H9 (cell line): ENCODE data around the gene NEDD4L. TPM values are rescaled to one million over a fixed set of nuclear protein-coding genes. Genes with fewer than 3 reads are reported as not detected.

ENCODE experiments used
- DNase-seq: peaks from one replicate; pipeline ENCODE4 v3.0.0-alpha.2; 2017
- H2AFZ ChIP-seq: one replicate; pipeline ENCODE4 v1.6.1; 2013; ENCODE audit warnings: mild to moderate bottlenecking, low read length, control low read depth, moderate library complexity
- H2AK5ac ChIP-seq: 2 replicates; pipeline ENCODE4 v1.6.1; 2013; ENCODE audit warnings: low read length, control low read depth, mixed read lengths; ENCODE audit not compliant: insufficient read length
- H2BK120ac ChIP-seq: one replicate; pipeline ENCODE4 v1.6.1; 2013; ENCODE audit warnings: low read depth, mild to moderate bottlenecking, low read length, control low read depth, inconsistent platforms; ENCODE audit not compliant: poor library complexity, severe bottlenecking
- H2BK12ac ChIP-seq: 2 replicates; pipeline ENCODE4 v1.6.1; 2013; ENCODE audit warnings: low read length, control low read depth, mixed read lengths, low read depth; ENCODE audit not compliant: insufficient read length
- H2BK15ac ChIP-seq: 2 replicates; pipeline ENCODE4 v1.6.1; 2013; ENCODE audit warnings: low read depth, low read length, control low read depth
- H2BK20ac ChIP-seq: one replicate; pipeline ENCODE4 v1.6.1; 2013; ENCODE audit warnings: low read depth, mild to moderate bottlenecking, low read length, control low read depth, inconsistent platforms; ENCODE audit not compliant: poor library complexity, severe bottlenecking
- H2BK5ac ChIP-seq: 2 replicates; pipeline ENCODE4 v1.6.1; 2013; ENCODE audit warnings: low read length, control low read depth, mixed read lengths; ENCODE audit not compliant: insufficient read length
- H3K14ac ChIP-seq: 2 replicates; pipeline ENCODE4 v1.6.1; 2013; ENCODE audit warnings: low read length, control low read depth; ENCODE audit not compliant: insufficient read depth
- H3K18ac ChIP-seq: 2 replicates; pipeline ENCODE4 v1.6.1; 2013; ENCODE audit warnings: low read depth, mild to moderate bottlenecking, mixed read lengths, low read length, control low read depth; ENCODE audit not compliant: insufficient read length
- H3K23ac ChIP-seq: 2 replicates; pipeline ENCODE4 v1.6.1; 2013; ENCODE audit warnings: low read length, control low read depth, mixed read lengths, low read depth; ENCODE audit not compliant: insufficient read length
- H3K23me2 ChIP-seq: 2 replicates; pipeline ENCODE4 v1.6.1; 2013; ENCODE audit warnings: low read depth, mild to moderate bottlenecking, mixed read lengths, low read length, control low read depth; ENCODE audit not compliant: insufficient read length, poor library complexity, severe bottlenecking
- H3K27ac ChIP-seq: 2 replicates; pipeline ENCODE4 v1.5.1; 2013; ENCODE audit warnings: low read length, control low read depth, mixed read lengths, low read depth; ENCODE audit not compliant: insufficient read length
- H3K27me3 ChIP-seq: 2 replicates; pipeline ENCODE4 v1.6.1; 2013; ENCODE audit warnings: low read length, control low read depth, inconsistent platforms; ENCODE audit not compliant: insufficient read depth
- H3K4ac ChIP-seq: 2 replicates; pipeline ENCODE4 v1.6.1; 2013; ENCODE audit warnings: low read depth, mild to moderate bottlenecking, control low read depth, inconsistent platforms, low read length, moderate library complexity
- H3K4me1 ChIP-seq: 2 replicates; pipeline ENCODE4 v1.6.1; 2013; ENCODE audit warnings: low read length, control low read depth, inconsistent platforms; ENCODE audit not compliant: insufficient read depth
- H3K4me2 ChIP-seq: 2 replicates; pipeline ENCODE4 v1.6.1; 2013; ENCODE audit warnings: low read length, control low read depth, mixed read lengths; ENCODE audit not compliant: insufficient read length, insufficient read depth
- H3K56ac ChIP-seq: 2 replicates; pipeline ENCODE4 v1.6.1; 2013; ENCODE audit warnings: low read depth, mild to moderate bottlenecking, mixed read lengths, low read length, control low read depth; ENCODE audit not compliant: insufficient read length
- H3K79me1 ChIP-seq: 2 replicates; pipeline ENCODE4 v1.6.1; 2013; ENCODE audit warnings: low read depth, mild to moderate bottlenecking, moderate library complexity, low read length, control low read depth, inconsistent platforms; ENCODE audit not compliant: insufficient read depth, poor library complexity, severe bottlenecking
- H3K79me2 ChIP-seq: 2 replicates; pipeline ENCODE4 v1.6.1; 2013; ENCODE audit warnings: low read length, control low read depth, inconsistent platforms; ENCODE audit not compliant: insufficient read depth
- H3K9ac ChIP-seq: 2 replicates; pipeline ENCODE4 v1.6.1; 2013; ENCODE audit warnings: low read length, control low read depth, mixed read lengths; ENCODE audit not compliant: insufficient read length; ENCODE audit errors: extremely low read depth
- H3K9me3 ChIP-seq: one replicate; pipeline ENCODE4 v1.6.1; 2013; ENCODE audit warnings: low read depth, low read length, inconsistent platforms; ENCODE audit not compliant: control insufficient read depth
- H3T11ph ChIP-seq: one replicate; pipeline ENCODE4 v1.6.1; 2013; ENCODE audit warnings: mild to moderate bottlenecking, low read length, control low read depth, inconsistent platforms
- H4K20me1 ChIP-seq: one replicate; pipeline ENCODE4 v1.6.1; 2013; ENCODE audit not compliant: control insufficient read depth, insufficient read length, insufficient read depth
- H4K5ac ChIP-seq: 2 replicates; pipeline ENCODE4 v1.6.1; 2013; ENCODE audit warnings: low read depth, mild to moderate bottlenecking, mixed read lengths, low read length, control low read depth; ENCODE audit not compliant: insufficient read length
- H4K8ac ChIP-seq: replicated peaks from 2 replicates; pipeline ENCODE4 v1.6.1; 2013; ENCODE audit warnings: low read length, control low read depth, mixed read lengths, low read depth; ENCODE audit not compliant: insufficient read length
- H4K91ac ChIP-seq: 2 replicates; pipeline ENCODE4 v1.6.1; 2013; ENCODE audit warnings: low read depth, mild to moderate bottlenecking, moderate library complexity, mixed read lengths, low read length, control low read depth; ENCODE audit not compliant: insufficient read length
- H3K27ac Mint-ChIP-seq, 3 experiments: 2 replicates in 2 of 3; 3 replicates in 1 of 3; pipeline ENCODE4 v1.8.0; 2020 to 2021; ENCODE audit warnings: mixed read lengths in 3 of 3, mild to moderate bottlenecking in 1 of 3, moderate library complexity in 1 of 3
- H3K27me3 Mint-ChIP-seq: 2 replicates; pipeline ENCODE4 v1.8.0; 2021; ENCODE audit warnings: low read depth, mild to moderate bottlenecking, moderate library complexity, mixed read lengths
- H3K36me3 Mint-ChIP-seq, 3 experiments: 2 replicates in 2 of 3; 3 replicates in 1 of 3; pipeline ENCODE4 v1.8.0; 2020 to 2021; ENCODE audit warnings: low read depth in 3 of 3, mixed read lengths in 3 of 3; ENCODE audit not compliant: insufficient read depth in 1 of 3
- H3K4me1 Mint-ChIP-seq, 2 experiments: 2 replicates each; pipeline ENCODE4 v1.8.0; 2020; ENCODE audit warnings: mixed read lengths in 2 of 2
- H3K4me3 Mint-ChIP-seq, 2 experiments: 2 replicates in 1 of 2; 3 replicates in 1 of 2; pipeline ENCODE4 v1.8.0; 2020 to 2021; ENCODE audit warnings: mild to moderate bottlenecking in 2 of 2, mixed read lengths in 2 of 2, moderate library complexity in 1 of 2
- H3K9me3 Mint-ChIP-seq, 2 experiments: 2 replicates in 1 of 2; 3 replicates in 1 of 2; pipeline ENCODE4 v1.8.0; 2020; ENCODE audit warnings: mild to moderate bottlenecking in 2 of 2, mixed read lengths in 2 of 2, moderate library complexity in 1 of 2
- WGBS: extraction: QIAGEN DNeasy Blood & Tissue Kit; methylation state at CpG from one replicate; pipeline ENCODE4 v1.1.7; 2013; ENCODE audit warnings: missing lambda C conversion rate, low lambda C conversion rate, mixed read lengths; ENCODE audit not compliant: insufficient read length; ENCODE audit errors: extremely low coverage; 5-methylcytosine and 5-hydroxymethylcytosine counted together
- total RNA-seq: library from RNA; stranded (reverse); gene quantifications from 2 replicates; pipeline ENCODE4 v1.2.1, GENCODE V29; 2021
- TF ChIP-seq, protein P1 (sequence below): fragments of 200-600 bp; sonication (generic); conservative IDR thresholded peaks from 3 replicates; pipeline ENCODE4 v1.8.0; 2021; ENCODE audit warnings: antibody characterized with exemption, mild to moderate bottlenecking

The NEDD4L gene
- total RNA-seq, 1 experiment from 2014 or later: 76.3 TPM

DNA sequence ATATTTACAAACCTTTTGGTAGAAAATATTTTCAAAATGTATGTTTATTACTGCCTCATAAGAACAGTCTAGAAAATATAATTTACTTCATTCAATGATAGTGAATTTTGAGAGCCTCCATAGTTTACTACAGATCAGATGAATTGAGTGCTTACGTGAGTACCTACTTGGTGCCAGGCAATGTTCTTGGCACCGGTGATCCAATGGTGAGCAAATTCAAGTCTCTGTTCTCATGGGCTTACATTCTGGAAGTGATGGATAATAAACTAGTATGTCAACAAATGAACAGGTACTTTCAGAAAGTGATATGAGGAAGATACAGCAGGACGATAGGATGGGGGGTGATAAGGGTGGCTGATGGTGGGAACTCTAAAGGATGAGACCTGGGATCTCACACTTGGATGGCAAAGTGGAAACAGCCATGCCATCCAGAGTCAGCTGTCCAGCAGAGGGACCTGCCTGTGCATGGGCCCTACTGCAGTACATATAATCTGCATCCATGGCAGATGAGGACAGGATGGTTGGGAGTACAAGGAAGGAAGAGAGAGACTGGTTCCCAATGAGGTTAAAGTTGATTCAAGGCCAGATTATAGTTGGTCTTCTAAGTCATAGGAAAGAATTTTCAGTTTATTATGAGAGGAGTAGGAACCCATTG is 277.0 kb downstream of the NEDD4L start:
- TF ChIP-seq, protein P1, sequence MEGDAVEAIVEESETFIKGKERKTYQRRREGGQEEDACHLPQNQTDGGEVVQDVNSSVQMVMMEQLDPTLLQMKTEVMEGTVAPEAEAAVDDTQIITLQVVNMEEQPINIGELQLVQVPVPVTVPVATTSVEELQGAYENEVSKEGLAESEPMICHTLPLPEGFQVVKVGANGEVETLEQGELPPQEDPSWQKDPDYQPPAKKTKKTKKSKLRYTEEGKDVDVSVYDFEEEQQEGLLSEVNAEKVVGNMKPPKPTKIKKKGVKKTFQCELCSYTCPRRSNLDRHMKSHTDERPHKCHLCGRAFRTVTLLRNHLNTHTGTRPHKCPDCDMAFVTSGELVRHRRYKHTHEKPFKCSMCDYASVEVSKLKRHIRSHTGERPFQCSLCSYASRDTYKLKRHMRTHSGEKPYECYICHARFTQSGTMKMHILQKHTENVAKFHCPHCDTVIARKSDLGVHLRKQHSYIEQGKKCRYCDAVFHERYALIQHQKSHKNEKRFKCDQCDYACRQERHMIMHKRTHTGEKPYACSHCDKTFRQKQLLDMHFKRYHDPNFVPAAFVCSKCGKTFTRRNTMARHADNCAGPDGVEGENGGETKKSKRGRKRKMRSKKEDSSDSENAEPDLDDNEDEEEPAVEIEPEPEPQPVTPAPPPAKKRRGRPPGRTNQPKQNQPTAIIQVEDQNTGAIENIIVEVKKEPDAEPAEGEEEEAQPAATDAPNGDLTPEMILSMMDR: no peak
- Histone ChIP-seq H3T11ph (no peak overlapping the region), H3K23ac (no peak overlapping the region), H3K4me2 (no peak overlapping the region), H4K8ac (no peak overlapping the region), H3K27me3 (no peaks in the 10 kb centered on the region), H3K4me1 (peaks cover 6% of the 10 kb centered on the region; the same call in 1 of the 2 replicates), H4K5ac (no peak overlapping the region), H3K56ac (no peak overlapping the region), H4K20me1 (no peaks in the 10 kb centered on the region), H3K18ac (no peak overlapping the region), H3K4ac (no peak overlapping the region), H2BK120ac (no peak overlapping the region), H2AK5ac (no peak overlapping the region), H3K79me1 (peaks cover 6% of the 10 kb centered on the region), H4K91ac (no peak overlapping the region), H2BK15ac (no peak overlapping the region), H3K23me2 (peaks cover 4% of the 10 kb centered on the region), H3K9ac (no peak overlapping the region), H2AFZ (no peak overlapping the region), H3K9me3 (no peaks in the 10 kb centered on the region), H3K79me2 (no peaks in the 10 kb centered on the region), H2BK5ac (no peak overlapping the region), H3K27ac (no peak overlapping the region), H2BK20ac (no peak overlapping the region), H3K14ac (no peak overlapping the region), H2BK12ac (no peak overlapping the region)
- H3K36me3 Mint-ChIP-seq: peaks cover 0 to 21% (median 8%) of the 10 kb centered on the region in 3 experiments; a peak in 5 of 7 replicates
- H3K9me3 Mint-ChIP-seq: no peaks in the 10 kb centered on the region
- peaks cover 13 to 16% of the 10 kb centered on the region in 2 experiments for H3K4me1 Mint-ChIP-seq
- no peak overlapping the region for H3K4me3 Mint-ChIP-seq
- no peak for DNase-seq
- H3K27ac Mint-ChIP-seq: 0 out of 7 replicates have a peak overlapping the region, but pooled peaks of 1 of the 3 experiments have one; percentile 4
- H3K27me3 Mint-ChIP-seq: no peaks in the 10 kb centered on the region
- WGBS: no CpG with 5 or more reads among the region's 3 CpGs
